ENCODE results near the gene FAS. TPM values are rescaled to one million over a fixed set of nuclear protein-coding genes. Genes with fewer than 3 reads are reported as not detected.

The FAS gene
- total and polyA plus RNA-seq, 4 donors, result 10.5 to 74.7 (median 36.3) TPM

- Histone ChIP-seq H3K9me3 (ENCODE audit: control insufficient read depth in 4 of 4, insufficient read depth in 3 of 4, low read length in 3 of 4) (no peaks in the 10 kb centered on the region), H3K27me3 (ENCODE audit: control insufficient read depth in 3 of 3, insufficient read depth in 3 of 3, low read length in 2 of 3) (no peaks in the 10 kb centered on the region), H3K27ac (ENCODE audit: low read depth in 1 of 2, low read length in 1 of 2) (no peak overlapping the region), H3K36me3 (ENCODE audit: control insufficient read depth in 4 of 4, insufficient read depth in 4 of 4, low read length in 4 of 4) (peaks cover 0 to 4% (median 0%) of the 10 kb centered on the region in 4 donors), H3K9ac (ENCODE audit: insufficient read depth in 1 of 2, low read length in 2 of 2) (no peak overlapping the region), H3K4me3 (no peak overlapping the region), H3K4me1 (ENCODE audit: control insufficient read depth in 5 of 5, insufficient read depth in 5 of 5, low read length in 5 of 5) (peaks cover 0 to 45% (median 14%) of the 10 kb centered on the region in 5 donors)
- no peak for TF ChIP-seq CTCF (IDR thresholded peaks at IDR 0.05; ENCODE audit: control extremely low read depth, extremely low read depth)
- 80 to 96% methylated on average over 2 of the region's 2 CpGs for WGBS, 2 donors
- no peak for ATAC-seq (ENCODE audit: insufficient read depth, low FRiP score)
- DNase-seq, result no peak
These were observed 41.5 kb upstream of the FAS start for GRCh38 chr10:88949051-88949450.

GRCh38 chr10:88949912-88950837, 40.4 kb upstream of the FAS start:
- ATAC-seq (ENCODE audit: insufficient read depth, low FRiP score), result no peak
- DNase-seq, result peak in 1 of 3 donors; percentile 38
- H3K27ac ChIP-seq (ENCODE audit: low read depth in 1 of 2, low read length in 1 of 2), result no peak overlapping the region
- peaks cover 0 to 3% (median 0%) of the 10 kb centered on the region in 4 donors for H3K36me3 ChIP-seq (ENCODE audit: control insufficient read depth in 4 of 4, insufficient read depth in 4 of 4, low read length in 4 of 4)
- H3K27me3 ChIP-seq (ENCODE audit: control insufficient read depth in 3 of 3, insufficient read depth in 3 of 3, low read length in 2 of 3), result no peaks in the 10 kb centered on the region
- peaks cover 0 to 52% (median 14%) of the 10 kb centered on the region in 5 donors for H3K4me1 ChIP-seq (ENCODE audit: control insufficient read depth in 5 of 5, insufficient read depth in 5 of 5, low read length in 5 of 5)
- WGBS, 2 donors, result 72 to 75% methylated on average over 3 of the region's 3 CpGs
- no peaks in the 10 kb centered on the region for H3K9me3 ChIP-seq (ENCODE audit: control insufficient read depth in 4 of 4, insufficient read depth in 3 of 4, low read length in 3 of 4)
- H3K9ac ChIP-seq (ENCODE audit: insufficient read depth in 1 of 2, low read length in 2 of 2), result no peak overlapping the region
- no peak overlapping the region for H3K4me3 ChIP-seq
- TF ChIP-seq CTCF (IDR thresholded peaks at IDR 0.05; ENCODE audit: control extremely low read depth, extremely low read depth), result no peak

- peak; percentile 65 to 79 (median 70) for DNase-seq
- H3K4me3 ChIP-seq, result no peak within 1 kb of the TSS
These were observed 37.9 kb upstream of the FAS start, which contains the start of gene ACTA2 for GRCh38 chr10:88952647-88953111. ACTA2 (minus strand) TSS chr10:88952773; CDS start chr10:88948930, 3,843 bp downstream.

More at GRCh38 chr10:88952647-88953111, 37.9 kb upstream of the FAS start, which contains the start of gene ACTA2:
- Histone ChIP-seq H3K9me3 (ENCODE audit: control insufficient read depth in 4 of 4, insufficient read depth in 3 of 4, low read length in 3 of 4) (no peaks in the 10 kb centered on the region), H3K27ac (ENCODE audit: low read depth in 1 of 2, low read length in 1 of 2) (peak within 1 kb of the TSS; percentile 28 to 56), H3K36me3 (ENCODE audit: control insufficient read depth in 4 of 4, insufficient read depth in 4 of 4, low read length in 4 of 4) (no peaks in the 10 kb centered on the region), H3K9ac (ENCODE audit: insufficient read depth in 1 of 2, low read length in 2 of 2) (peak within 1 kb of the TSS in 1 of 2 donors; percentile 71), H3K27me3 (ENCODE audit: control insufficient read depth in 3 of 3, insufficient read depth in 3 of 3, low read length in 2 of 3) (no peaks in the 10 kb centered on the region), H3K4me1 (ENCODE audit: control insufficient read depth in 5 of 5, insufficient read depth in 5 of 5, low read length in 5 of 5) (peaks cover 0 to 47% (median 14%) of the 10 kb centered on the region in 5 donors)
- WGBS, 2 donors, result 73 to 82% methylated on average over 8 of the region's 8 CpGs
- TF ChIP-seq CTCF (IDR thresholded peaks at IDR 0.05; ENCODE audit: control extremely low read depth, extremely low read depth), result no peak
- ATAC-seq (ENCODE audit: insufficient read depth, low FRiP score), result peak; percentile 34
